Vagina (tissue), 2 donors: ENCODE measurements around the gene ADAMTSL3.

Experiments used
- POLR2A ChIP-seq, 2 donors: fragments of 450-650 bp; IDR thresholded peaks; one replicate each; pipeline ENCODE4 v1.6.1; 2017; ENCODE audit warnings: antibody characterized with exemption in 2 of 2, mild to moderate bottlenecking in 2 of 2, moderate library complexity in 2 of 2
- TF ChIP-seq, protein P1 (sequence below), 3 experiments: fragments of 450-650 bp in 2 of 3; fragments of 200-600 bp in 1 of 3; sonication (generic) in 1 of 3; IDR thresholded peaks; one replicate each; pipeline ENCODE4 v1.5.1; 2017 to 2019; ENCODE audit warnings: antibody characterized with exemption in 3 of 3, mild to moderate bottlenecking in 2 of 3, moderate library complexity in 2 of 3

DNA sequence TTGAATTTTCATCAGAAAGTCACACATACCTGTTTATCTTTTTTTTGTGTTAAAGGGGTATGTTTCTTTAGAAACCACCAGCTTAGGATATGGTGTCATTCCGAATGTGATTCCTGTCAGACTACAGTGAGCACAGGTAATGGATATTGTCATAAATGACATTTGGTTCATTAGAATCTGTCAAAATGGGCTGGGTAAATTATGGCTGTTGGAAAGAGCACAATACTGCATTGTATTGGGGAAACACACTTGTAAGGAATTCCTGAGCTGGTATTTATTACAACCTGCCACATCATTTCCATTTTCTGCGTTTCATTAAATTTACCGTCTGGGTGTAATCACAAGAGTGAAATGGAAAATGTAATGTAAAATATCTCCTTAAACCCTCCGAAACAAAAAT lies 78.8 kb downstream of the ADAMTSL3 start:
- TF ChIP-seq, protein P1, sequence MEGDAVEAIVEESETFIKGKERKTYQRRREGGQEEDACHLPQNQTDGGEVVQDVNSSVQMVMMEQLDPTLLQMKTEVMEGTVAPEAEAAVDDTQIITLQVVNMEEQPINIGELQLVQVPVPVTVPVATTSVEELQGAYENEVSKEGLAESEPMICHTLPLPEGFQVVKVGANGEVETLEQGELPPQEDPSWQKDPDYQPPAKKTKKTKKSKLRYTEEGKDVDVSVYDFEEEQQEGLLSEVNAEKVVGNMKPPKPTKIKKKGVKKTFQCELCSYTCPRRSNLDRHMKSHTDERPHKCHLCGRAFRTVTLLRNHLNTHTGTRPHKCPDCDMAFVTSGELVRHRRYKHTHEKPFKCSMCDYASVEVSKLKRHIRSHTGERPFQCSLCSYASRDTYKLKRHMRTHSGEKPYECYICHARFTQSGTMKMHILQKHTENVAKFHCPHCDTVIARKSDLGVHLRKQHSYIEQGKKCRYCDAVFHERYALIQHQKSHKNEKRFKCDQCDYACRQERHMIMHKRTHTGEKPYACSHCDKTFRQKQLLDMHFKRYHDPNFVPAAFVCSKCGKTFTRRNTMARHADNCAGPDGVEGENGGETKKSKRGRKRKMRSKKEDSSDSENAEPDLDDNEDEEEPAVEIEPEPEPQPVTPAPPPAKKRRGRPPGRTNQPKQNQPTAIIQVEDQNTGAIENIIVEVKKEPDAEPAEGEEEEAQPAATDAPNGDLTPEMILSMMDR (IDR thresholded peaks at IDR 0.05): no peak
- no peak for TF ChIP-seq POLR2A (IDR thresholded peaks at IDR 0.05)
